ENCODE results near the gene NOX3. TPM values are rescaled to one million over a fixed set of nuclear protein-coding genes. Genes with fewer than 3 reads are reported as not detected.

The NOX3 gene
- polyA plus RNA-seq, 12 donors: not detected

DNA sequence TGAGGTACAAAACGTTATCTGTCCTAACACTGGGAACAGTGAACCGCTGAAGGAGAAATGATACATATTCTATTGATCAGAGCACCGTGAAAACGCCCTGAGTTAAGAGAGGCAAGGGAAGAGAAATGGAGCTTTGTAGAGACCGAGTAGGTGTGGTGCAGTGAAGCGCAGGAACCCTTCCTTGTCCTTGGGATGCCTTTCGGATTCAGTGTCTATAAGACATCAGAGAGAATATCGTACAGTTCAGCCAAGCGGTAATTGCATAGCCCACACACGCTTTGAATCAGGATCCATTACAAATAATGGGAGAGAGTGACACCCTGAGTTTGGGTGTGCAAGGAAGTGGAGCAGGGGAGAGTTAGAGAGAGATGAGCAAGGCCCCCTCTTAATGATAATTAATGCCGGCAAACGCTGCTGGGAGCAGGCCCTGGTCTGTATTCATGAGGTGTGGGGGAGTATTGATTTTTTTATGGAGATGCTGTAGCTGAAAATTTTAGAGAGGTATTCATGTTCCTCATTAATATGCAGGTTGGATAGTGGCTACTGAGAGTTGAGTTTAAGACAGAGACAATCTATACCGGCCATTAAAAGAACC lies 20.7 kb downstream of the NOX3 start:
- no peak for DNase-seq

GRCh38 chr6:155434096-155434495 lies 21.5 kb downstream of the NOX3 start:
- no peak for DNase-seq

- no peak for DNase-seq
Measured at GRCh38 chr6:155432293-155432692, 23.3 kb downstream of the NOX3 start.

- no peak for DNase-seq
Measured at GRCh38 chr6:155429321-155429893, 26.2 kb downstream of the NOX3 start.

DNA sequence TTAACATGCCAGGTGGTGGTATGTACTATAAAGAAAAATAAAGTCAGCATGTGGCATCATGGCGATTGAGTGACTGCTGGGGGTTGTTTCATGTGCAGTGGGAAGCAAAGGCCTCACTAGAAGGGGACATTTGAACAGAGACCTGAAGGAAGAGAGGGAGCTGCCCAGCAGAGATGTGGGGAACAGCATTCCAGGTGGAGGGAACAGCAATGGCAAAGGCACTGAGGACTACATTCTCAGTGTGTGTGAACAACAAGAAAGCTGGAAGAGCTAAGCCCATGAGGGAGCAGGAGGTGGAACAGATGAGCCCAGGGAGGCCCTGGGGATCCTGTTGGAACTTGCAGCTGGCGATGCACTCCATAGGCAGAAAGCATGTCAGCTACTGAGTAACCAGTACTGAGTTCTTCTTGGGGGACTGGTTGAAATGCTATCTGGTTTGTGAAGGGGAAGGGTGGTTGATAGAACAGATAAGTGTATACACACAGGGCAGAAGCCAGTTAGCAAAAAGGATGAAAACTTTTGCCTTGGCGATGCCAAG lies 29.2 kb downstream of the NOX3 start:
- DNase-seq: no peak

GRCh38 chr6:155424181-155424580 lies 31.5 kb downstream of the NOX3 start:
- DNase-seq: no peak

- no peak for DNase-seq
Measured at GRCh38 chr6:155422635-155423034, 33.0 kb downstream of the NOX3 start.

DNA sequence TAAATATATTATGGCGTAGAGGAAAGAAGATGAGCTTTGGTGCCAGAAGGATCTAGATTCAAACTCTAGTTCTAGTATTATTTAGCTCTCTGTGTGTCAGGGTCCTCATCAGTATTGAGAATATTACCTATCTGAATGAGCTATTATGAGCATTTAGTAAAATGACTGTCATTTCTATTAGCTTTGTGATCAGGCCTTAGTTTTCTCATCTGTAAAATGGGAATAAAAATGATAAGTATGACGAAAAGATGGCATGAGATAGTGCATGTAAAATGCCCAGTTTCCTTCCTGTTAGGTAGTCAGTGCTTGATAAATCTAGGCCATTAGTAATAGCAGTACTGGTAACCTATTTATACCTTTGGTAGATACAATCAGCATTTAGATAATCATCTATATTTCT lies 35.1 kb downstream of the NOX3 start:
- DNase-seq: no peak

DNA sequence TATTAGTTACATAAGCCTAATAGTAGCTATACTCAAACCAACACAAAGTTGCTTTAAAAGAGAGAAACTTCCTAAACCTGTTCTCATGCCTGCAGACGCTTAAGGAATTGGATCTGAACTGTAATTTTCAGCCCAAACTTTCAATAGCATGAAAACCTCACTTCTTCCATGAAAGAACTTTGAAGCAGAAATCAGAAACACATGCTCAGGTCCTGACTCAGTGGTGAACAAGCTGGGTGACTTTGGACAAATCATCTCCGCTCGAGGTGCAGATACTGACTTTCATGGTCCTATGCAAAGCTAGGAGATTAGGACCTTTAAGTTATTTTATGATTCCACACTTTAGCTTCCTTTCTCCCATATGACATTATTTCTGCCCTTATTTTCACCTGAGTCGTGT lies 36.5 kb downstream of the NOX3 start:
- DNase-seq: no peak

DNA sequence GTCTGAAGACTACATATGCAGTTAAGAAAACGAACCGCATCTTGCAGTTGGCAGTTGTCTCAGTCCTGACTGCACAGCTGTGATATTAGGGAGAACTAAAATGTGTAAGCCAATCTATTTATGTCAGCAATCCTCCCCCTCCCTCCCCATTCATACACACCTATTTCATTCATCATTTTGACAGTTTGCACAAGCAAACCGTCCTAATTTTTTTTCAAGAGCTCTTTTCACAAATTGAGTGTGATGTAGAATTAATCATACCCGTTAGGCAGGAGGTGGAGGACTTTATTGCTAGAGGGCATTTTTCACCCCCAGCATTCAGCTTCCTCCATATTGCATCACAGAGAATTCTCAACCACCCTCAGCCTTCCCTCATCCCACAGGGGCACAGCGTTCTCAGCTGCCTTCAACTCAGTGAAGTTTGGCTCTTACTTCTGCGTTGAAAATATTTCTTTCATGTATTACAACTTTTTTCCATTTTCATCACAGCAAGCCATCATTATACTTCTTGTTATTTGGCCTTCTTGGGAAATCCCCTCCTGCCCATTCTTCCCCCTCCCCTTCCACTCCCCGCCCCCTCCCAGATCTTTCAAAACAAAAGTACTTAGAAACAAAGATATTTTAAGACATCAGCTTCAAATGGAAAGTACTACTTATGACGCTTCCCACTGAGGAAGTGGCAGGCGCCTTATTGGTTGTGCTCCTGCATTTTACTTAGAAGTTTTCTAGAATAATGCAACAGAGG lies 37.5 kb downstream of the NOX3 start:
- DNase-seq: peak; percentile 35

- no peak for DNase-seq
Measured at GRCh38 chr6:155417454-155417853, 38.2 kb downstream of the NOX3 start.

DNA sequence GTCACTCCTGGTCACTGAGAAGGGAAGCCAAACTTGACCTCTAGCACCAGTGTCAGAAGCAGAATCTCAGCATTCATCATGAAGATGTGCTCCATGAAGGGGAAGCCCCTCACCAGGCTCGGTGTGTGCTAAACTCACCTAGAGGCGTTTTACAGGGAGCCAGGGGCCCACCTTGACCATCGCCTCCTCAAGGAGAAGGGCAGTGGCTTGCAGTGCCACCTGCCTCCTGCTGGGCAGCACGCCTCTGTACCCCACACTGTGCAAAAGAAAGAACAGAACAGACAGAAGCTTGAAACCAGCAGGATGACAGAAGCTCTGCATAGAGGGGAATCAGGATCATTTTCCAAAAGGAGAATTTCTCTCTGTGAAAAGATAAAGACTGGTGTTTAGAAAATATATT lies 39.7 kb downstream of the NOX3 start:
- DNase-seq: no peak

GRCh38 chr6:155414049-155414448 lies 41.6 kb downstream of the NOX3 start:
- DNase-seq: no peak

- no peak for DNase-seq
Measured at GRCh38 chr6:155412335-155412734, 43.3 kb downstream of the NOX3 start.

GRCh38 chr6:155411154-155412052 lies 44.2 kb downstream of the NOX3 start:
- no peak for DNase-seq

DNA sequence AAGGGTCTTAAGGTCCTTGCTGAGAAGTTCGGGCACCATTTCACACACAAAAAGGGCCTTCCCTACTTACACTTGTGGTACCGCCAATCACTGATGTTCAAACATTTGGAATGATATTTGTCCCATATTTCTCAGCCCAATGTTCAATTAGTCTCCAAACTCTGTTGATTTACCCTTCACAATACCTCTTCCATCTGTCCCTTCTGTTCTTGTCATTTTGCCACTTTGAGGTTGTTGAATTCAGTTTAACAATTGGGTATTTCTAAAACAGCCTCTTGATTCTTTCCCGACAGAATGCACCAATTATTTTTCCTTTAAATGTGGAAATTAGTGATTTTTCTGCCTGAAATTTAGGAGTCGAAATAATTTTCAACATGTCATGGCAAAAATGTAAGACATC lies 46.2 kb downstream of the NOX3 start:
- no peak for DNase-seq

- no peak for DNase-seq
Measured at GRCh38 chr6:155408981-155409380, 46.7 kb downstream of the NOX3 start.

GRCh38 chr6:155408231-155408630 lies 47.4 kb downstream of the NOX3 start:
- DNase-seq: no peak

DNA sequence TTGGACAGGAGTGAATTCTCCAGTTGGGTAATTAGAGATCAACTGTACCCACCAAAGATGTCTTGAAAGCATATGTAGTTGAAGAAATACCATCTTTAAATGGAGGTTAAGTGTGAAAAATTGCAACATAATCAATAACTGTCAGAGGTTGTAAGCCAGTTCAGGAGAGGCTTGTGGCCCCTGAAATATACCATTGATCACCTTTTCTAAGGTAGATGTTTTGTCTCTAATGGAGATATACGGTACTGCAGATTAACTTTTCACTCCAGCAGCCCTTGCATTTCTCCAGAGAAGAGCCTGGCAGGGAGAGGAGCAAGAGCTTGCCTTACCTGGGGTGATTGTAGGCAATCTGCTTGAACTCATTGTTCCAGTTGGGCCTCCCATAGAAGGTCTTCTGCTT lies 48.8 kb downstream of the NOX3 start:
- no peak for DNase-seq

DNA sequence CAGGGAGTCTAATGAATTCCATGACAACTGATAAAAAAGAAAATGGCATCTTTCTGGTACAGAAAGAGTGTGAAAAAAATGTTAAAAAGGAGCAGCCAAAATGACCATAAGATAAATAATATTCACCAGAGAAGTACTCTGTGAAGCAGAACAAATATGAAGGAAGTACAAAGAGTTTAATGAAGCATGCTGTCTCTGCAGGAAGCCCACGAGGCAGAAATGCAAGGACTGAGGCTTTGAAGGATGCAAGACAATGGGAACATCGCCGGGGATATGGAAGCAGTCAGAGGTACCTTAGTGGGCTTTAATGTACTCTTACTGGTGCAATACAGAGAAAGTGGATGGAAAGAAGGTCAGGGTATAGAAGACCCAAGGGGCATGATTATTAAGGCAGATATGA lies 50.7 kb downstream of the NOX3 start:
- DNase-seq: no peak

- no peak for DNase-seq
Measured at GRCh38 chr6:155402656-155403304, 52.9 kb downstream of the NOX3 start.

GRCh38 chr6:155400654-155400965 lies 55.0 kb downstream of the NOX3 start:
- DNase-seq: no peak
